A673 (cell line): ENCODE measurements around the gene EPHA6.

Source experiments
- EZH2 ChIP-seq: fragments of 200-600 bp; sonication (generic); IDR thresholded peaks from 2 replicates; pipeline ENCODE4 v1.6.1; 2017; ENCODE audit warnings: borderline replicate concordance, low read depth, mild to moderate bottlenecking, mixed read lengths, antibody characterized with exemption, low read length; ENCODE audit not compliant: poor library complexity, severe bottlenecking
- TF ChIP-seq, protein P1 (sequence below): fragments of 300-800, 200-600 bp; sonication (generic); conservative IDR thresholded peaks from 2 replicates; pipeline ENCODE4 v1.5.1; 2017; ENCODE audit warnings: low read depth, mild to moderate bottlenecking, antibody characterized with exemption, low read length, moderate library complexity, mixed read lengths

GRCh38 chr3:97795951-97796350 is 981.6 kb downstream of the EPHA6 start:
- TF ChIP-seq, protein P1, sequence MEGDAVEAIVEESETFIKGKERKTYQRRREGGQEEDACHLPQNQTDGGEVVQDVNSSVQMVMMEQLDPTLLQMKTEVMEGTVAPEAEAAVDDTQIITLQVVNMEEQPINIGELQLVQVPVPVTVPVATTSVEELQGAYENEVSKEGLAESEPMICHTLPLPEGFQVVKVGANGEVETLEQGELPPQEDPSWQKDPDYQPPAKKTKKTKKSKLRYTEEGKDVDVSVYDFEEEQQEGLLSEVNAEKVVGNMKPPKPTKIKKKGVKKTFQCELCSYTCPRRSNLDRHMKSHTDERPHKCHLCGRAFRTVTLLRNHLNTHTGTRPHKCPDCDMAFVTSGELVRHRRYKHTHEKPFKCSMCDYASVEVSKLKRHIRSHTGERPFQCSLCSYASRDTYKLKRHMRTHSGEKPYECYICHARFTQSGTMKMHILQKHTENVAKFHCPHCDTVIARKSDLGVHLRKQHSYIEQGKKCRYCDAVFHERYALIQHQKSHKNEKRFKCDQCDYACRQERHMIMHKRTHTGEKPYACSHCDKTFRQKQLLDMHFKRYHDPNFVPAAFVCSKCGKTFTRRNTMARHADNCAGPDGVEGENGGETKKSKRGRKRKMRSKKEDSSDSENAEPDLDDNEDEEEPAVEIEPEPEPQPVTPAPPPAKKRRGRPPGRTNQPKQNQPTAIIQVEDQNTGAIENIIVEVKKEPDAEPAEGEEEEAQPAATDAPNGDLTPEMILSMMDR: no peak
- TF ChIP-seq EZH2: no peak
